ENCODE results near the gene S100A9.

GRCh38 chr1:153342178-153342577, 15.5 kb upstream of the S100A9 start:
- no peak for TF ChIP-seq CTCF (conservative IDR thresholded peaks at IDR 0.05)
- TF ChIP-seq ZFX (IDR thresholded peaks at IDR 0.05) = no peak

All from C4-2B (cell line).